T-helper 1 cell treated with Interleukin-12 subunit alpha and Interleukin-12 subunit beta and Interleukin-4 antibody, amounts not matched to agents 30 μg/mL and 1 μg/mL, for 36 hours (primary cell): Measurements from ENCODE around the gene LYSMD2.
A peak's percentile ranks its signal among the peaks of the same experiment; 100 is the strongest.

Experiments
- H3K27ac Mint-ChIP-seq: one replicate; pipeline ENCODE4 v1.8.0; 2021; ENCODE audit warnings: mild to moderate bottlenecking, mixed read lengths
- H3K27me3 Mint-ChIP-seq: one replicate; pipeline ENCODE4 v1.8.0; 2021; ENCODE audit warnings: low read depth, mixed read lengths
- H3K36me3 Mint-ChIP-seq: one replicate; pipeline ENCODE4 v1.8.0; 2021; ENCODE audit warnings: low read depth, mixed read lengths
- H3K4me1 Mint-ChIP-seq: one replicate; pipeline ENCODE4 v1.8.0; 2021; ENCODE audit warnings: low read depth, mixed read lengths
- H3K4me3 Mint-ChIP-seq: one replicate; pipeline ENCODE4 v1.8.0; 2021; ENCODE audit warnings: mild to moderate bottlenecking, moderate library complexity, mixed read lengths
- H3K9me3 Mint-ChIP-seq: one replicate; pipeline ENCODE4 v1.8.0; 2021; ENCODE audit warnings: mixed read lengths

The LYSMD2 gene

GRCh38 chr15:51736751-51737521, 519 bp downstream of the LYSMD2 start:
- peak overlapping the region; percentile 82 for H3K27ac Mint-ChIP-seq
- H3K27me3 Mint-ChIP-seq, result no peaks in the 10 kb centered on the region
- H3K4me1 Mint-ChIP-seq, result peaks cover 50% of the 10 kb centered on the region
- peak overlapping the region; percentile 88 for H3K4me3 Mint-ChIP-seq
- peaks cover 13% of the 10 kb centered on the region for H3K36me3 Mint-ChIP-seq
- no peaks in the 10 kb centered on the region for H3K9me3 Mint-ChIP-seq

DNA sequence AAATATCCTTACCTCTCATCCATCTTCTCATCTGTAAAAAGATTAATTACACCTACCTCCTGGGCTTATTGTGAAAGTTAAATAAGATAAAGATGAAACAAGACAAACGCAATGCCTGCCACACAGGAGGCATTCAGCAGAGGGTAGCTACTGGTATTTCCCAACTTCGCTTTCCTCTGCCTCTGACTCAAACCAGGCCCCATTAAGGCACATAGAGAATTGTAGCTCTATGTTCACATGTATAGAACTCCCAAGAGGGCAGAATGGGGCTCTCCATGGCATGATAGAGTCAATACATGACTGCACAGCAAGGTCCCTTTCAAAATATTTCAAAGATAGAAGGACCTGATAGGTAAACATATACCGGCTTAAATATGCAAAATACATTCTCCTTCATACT, 1.4 kb downstream of the LYSMD2 start:
- Mint-ChIP-seq H3K36me3 (peaks cover 13% of the 10 kb centered on the region), H3K4me1 (peaks cover 57% of the 10 kb centered on the region), H3K27me3 (no peaks in the 10 kb centered on the region), H3K4me3 (peak overlapping the region; percentile 88), H3K9me3 (no peaks in the 10 kb centered on the region), H3K27ac (peak overlapping the region; percentile 82)

GRCh38 chr15:51735228-51736010, 2.0 kb downstream of the LYSMD2 start:
- H3K36me3 Mint-ChIP-seq, result peaks cover 17% of the 10 kb centered on the region
- peak overlapping the region; percentile 82 for H3K27ac Mint-ChIP-seq
- H3K4me1 Mint-ChIP-seq, result peaks cover 63% of the 10 kb centered on the region
- no peaks in the 10 kb centered on the region for H3K27me3 Mint-ChIP-seq
- H3K9me3 Mint-ChIP-seq, result no peaks in the 10 kb centered on the region
- peak overlapping the region; percentile 88 for H3K4me3 Mint-ChIP-seq

DNA sequence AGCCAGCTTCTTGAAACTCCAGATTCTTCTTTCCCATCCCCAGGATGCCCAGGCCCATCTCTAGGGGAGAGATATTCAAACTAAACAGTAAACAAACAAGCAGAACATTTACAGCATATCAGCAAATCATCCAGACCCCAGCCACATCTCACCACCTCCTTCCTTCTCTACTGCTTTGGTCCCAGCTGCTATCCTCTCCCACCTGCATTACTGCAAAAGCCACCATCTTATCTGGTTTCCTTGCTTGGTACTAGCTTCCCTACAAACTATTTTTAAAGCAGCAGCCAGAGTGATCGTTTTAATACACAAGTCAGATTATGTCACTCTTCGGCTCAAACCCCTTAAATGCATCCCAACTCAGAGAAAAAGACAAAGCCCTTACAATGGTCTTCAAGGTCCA, 4.8 kb downstream of the LYSMD2 start:
- no peaks in the 10 kb centered on the region for H3K9me3 Mint-ChIP-seq
- H3K4me3 Mint-ChIP-seq, result peak overlapping the region; percentile 72
- H3K4me1 Mint-ChIP-seq, result peaks cover 55% of the 10 kb centered on the region
- H3K27ac Mint-ChIP-seq, result peak overlapping the region; percentile 95
- H3K27me3 Mint-ChIP-seq, result no peaks in the 10 kb centered on the region
- H3K36me3 Mint-ChIP-seq, result peaks cover 24% of the 10 kb centered on the region

- peak overlapping the region; percentile 95 for H3K27ac Mint-ChIP-seq
- peak overlapping the region; percentile 81 for H3K4me3 Mint-ChIP-seq
- no peaks in the 10 kb centered on the region for H3K27me3 Mint-ChIP-seq
- H3K9me3 Mint-ChIP-seq, result no peaks in the 10 kb centered on the region
- peaks cover 56% of the 10 kb centered on the region for H3K4me1 Mint-ChIP-seq
- peaks cover 25% of the 10 kb centered on the region for H3K36me3 Mint-ChIP-seq
Measured at GRCh38 chr15:51731549-51732267, 5.7 kb downstream of the LYSMD2 start.

- H3K36me3 Mint-ChIP-seq, result peaks cover 14% of the 10 kb centered on the region
- no peaks in the 10 kb centered on the region for H3K27me3 Mint-ChIP-seq
- peaks cover 36% of the 10 kb centered on the region for H3K4me1 Mint-ChIP-seq
- H3K4me3 Mint-ChIP-seq, result no peak overlapping the region
- no peaks in the 10 kb centered on the region for H3K9me3 Mint-ChIP-seq
- H3K27ac Mint-ChIP-seq, result no peak overlapping the region
Measured at GRCh38 chr15:51727141-51727897, 10.1 kb downstream of the LYSMD2 start.

DNA sequence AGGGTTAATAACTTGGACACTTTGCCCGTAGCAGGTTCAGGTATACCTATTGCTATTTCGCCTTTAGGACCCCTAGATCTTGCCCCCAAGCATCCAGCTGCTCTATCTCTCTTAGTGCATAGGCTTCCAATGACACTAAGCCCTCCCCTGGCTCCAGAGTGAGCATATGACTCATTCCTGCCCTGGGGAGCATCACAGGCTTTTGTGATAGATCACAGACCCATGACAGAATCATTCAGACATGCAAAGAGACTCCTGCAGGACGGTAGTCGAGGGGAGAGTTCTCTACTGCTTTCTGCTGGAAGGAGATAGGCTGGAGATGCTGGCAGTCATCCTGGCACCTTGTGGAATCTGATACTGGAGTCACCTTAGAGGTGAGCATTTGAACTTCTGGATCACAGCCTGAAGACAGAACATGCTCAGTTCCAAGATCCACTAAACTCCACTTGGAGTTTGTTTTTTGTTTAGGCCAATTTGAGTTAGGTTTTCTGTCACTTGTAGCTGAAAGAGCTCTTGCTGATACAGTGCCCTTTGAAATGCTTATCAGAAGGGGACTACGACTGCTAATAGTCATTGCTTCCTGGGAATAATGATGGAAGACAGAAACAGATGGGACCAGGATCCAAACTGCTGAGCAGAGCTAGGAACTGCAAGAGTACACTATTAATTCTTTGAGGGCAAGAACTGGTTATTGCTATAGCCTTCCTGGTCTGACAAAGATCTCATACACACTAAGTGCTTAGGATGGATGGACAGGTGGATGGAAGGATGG, 11.0 kb downstream of the LYSMD2 start:
- H3K27me3 Mint-ChIP-seq, result no peaks in the 10 kb centered on the region
- peaks cover 32% of the 10 kb centered on the region for H3K4me1 Mint-ChIP-seq
- peaks cover 23% of the 10 kb centered on the region for H3K36me3 Mint-ChIP-seq
- H3K4me3 Mint-ChIP-seq, result no peak overlapping the region
- H3K9me3 Mint-ChIP-seq, result no peaks in the 10 kb centered on the region
- no peak overlapping the region for H3K27ac Mint-ChIP-seq

DNA sequence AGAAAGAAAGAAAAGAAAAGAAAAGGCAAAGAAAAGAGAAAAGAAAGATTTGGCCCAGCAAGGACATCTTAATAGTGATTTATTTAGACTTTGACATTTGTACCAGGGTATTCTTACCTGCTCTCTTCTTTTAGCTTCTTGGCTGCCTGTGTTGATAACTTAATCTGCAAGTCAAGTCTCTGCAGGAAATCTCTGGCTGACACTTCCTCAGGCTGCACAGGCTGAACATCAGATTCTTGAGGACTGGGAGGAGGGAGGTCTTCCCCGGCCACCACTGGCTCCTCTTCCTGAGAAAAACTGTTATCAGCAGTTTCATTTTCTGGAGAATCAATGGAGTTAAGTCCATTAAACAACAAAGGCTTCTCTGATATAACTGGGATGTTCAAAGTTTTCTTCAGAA, 12.8 kb downstream of the LYSMD2 start:
- Mint-ChIP-seq H3K36me3 (peaks cover 19% of the 10 kb centered on the region), H3K27ac (no peak overlapping the region), H3K9me3 (no peaks in the 10 kb centered on the region), H3K4me3 (no peak overlapping the region), H3K27me3 (no peaks in the 10 kb centered on the region), H3K4me1 (peaks cover 23% of the 10 kb centered on the region)

- Mint-ChIP-seq H3K27me3 (no peaks in the 10 kb centered on the region), H3K27ac (no peak overlapping the region), H3K4me3 (no peak overlapping the region), H3K36me3 (peaks cover 18% of the 10 kb centered on the region), H3K4me1 (peaks cover 23% of the 10 kb centered on the region), H3K9me3 (no peaks in the 10 kb centered on the region)
Measured at GRCh38 chr15:51724199-51724598, 13.3 kb downstream of the LYSMD2 start.

DNA sequence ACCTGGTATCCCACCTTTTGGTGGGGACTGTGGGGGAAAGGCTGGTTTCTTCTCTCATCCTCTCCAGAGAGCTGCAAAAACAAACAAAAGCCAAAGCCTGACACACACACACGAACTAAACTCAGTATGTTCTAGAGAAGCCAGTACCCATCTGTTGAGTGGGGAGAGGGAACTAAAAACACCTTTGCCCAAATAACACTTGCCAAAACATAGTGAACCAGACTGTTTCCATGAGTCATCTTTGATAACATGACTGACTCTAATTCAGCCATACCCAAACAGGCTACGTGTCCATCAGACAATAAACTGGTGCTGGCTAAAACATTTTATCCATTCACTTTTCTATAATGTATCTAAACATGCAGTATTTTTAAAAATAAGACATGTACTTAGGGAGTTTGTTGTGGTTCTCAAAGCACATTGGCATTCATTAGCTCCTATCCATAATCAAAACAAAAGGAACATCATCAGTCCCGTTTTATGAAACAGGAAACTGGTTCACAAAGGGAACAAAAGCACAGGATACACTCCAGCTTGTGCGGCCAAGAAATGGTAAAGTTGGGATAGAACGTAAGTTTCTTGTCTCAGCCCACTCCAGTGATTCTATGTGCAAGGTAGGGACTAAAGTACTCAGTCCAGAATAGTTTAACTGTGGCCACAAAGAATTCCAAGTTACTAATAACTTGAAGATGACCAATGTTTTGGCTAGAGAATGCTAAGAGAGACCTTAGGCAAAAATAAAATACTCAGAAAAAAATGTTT, 16.1 kb downstream of the LYSMD2 start:
- no peak overlapping the region for H3K27ac Mint-ChIP-seq
- no peaks in the 10 kb centered on the region for H3K27me3 Mint-ChIP-seq
- H3K4me1 Mint-ChIP-seq, result peaks cover 16% of the 10 kb centered on the region
- no peaks in the 10 kb centered on the region for H3K9me3 Mint-ChIP-seq
- H3K4me3 Mint-ChIP-seq, result no peak overlapping the region
- H3K36me3 Mint-ChIP-seq, result peaks cover 17% of the 10 kb centered on the region

DNA sequence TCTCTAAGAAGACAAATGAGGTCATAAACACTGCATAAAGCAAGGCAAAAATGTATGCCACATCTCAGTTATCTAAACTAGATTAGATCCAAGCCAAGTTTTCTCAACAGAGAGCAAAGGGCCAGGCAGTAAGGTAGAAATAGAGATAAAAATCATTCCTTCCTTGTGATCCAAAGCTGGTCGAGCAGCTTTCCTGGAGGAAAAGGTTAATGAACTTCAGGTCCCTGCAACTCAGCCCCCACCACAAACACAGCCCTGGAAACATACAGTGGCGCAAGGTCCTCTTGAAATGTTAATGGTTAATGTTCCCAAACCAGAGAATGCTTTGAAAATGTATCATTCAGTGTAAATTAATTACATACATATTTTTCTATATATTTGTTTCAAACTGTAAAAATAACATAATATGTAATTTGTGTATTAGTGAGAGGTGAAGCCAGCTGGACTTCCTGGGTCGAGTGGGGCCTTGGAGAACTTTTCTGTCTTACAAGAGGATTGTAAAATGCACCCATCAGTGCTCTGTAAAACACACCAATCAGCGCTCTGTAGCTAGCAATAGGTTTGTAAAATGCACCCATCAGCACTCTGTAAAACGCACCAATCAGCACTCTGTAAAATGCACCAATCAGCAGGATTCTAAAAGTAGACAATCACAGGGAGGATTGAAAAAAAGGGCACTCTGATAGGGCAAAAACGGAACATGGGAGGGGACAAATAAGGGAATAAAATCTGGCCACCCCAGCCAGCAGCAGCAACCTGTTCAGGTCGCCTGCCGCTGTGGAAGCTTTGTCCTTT, 17.1 kb downstream of the LYSMD2 start:
- Mint-ChIP-seq H3K36me3 (peaks cover 17% of the 10 kb centered on the region), H3K27ac (no peak overlapping the region), H3K27me3 (no peaks in the 10 kb centered on the region), H3K9me3 (no peaks in the 10 kb centered on the region), H3K4me1 (peaks cover 13% of the 10 kb centered on the region), H3K4me3 (no peak overlapping the region)

DNA sequence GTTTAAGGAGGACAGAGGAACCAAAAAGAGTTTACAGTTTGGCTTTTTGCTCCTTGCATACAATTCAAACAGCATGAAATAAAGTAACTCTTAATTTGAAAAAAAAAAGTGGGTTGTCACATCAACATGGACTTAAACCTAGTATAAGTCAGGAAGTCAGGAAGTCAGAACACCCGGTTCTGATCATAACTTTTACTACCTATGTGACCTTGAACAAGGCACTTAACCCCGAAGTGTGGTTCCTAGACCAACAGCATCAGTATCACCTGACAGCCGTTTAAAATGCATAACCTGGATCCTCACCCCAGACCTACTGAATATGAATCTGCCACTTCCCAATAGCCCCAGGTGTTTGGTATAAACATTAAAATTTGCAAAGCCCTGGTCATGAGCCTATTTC, 18.7 kb downstream of the LYSMD2 start:
- Mint-ChIP-seq H3K4me1 (peaks cover 4% of the 10 kb centered on the region), H3K27me3 (no peaks in the 10 kb centered on the region), H3K36me3 (peaks cover 17% of the 10 kb centered on the region), H3K4me3 (no peak overlapping the region), H3K27ac (no peak overlapping the region), H3K9me3 (no peaks in the 10 kb centered on the region)
